Gastrocnemius medialis (tissue), 4 donors: Measurements from ENCODE around the gene MUC7.

Source experiments
- POLR2A ChIP-seq, 2 donors: fragments of 450-650 bp; IDR thresholded peaks; one replicate each; pipeline ENCODE4 v1.6.1; 2017; ENCODE audit warnings: antibody characterized with exemption in 2 of 2, mild to moderate bottlenecking in 2 of 2, moderate library complexity in 2 of 2
- TF ChIP-seq, protein P1 (sequence below), 5 experiments: fragments of 450-650 bp in 3 of 5; fragments of 200-600 bp in 2 of 5; sonication (generic) in 2 of 5; IDR thresholded peaks in 4 of 5; conservative IDR thresholded peaks in 1 of 5; 1 replicate in 4 of 5; 2 replicates in 1 of 5; pipeline ENCODE4 v1.5.1; 2016 to 2019; ENCODE audit warnings: antibody characterized with exemption in 5 of 5, mild to moderate bottlenecking in 3 of 5, moderate library complexity in 3 of 5

DNA sequence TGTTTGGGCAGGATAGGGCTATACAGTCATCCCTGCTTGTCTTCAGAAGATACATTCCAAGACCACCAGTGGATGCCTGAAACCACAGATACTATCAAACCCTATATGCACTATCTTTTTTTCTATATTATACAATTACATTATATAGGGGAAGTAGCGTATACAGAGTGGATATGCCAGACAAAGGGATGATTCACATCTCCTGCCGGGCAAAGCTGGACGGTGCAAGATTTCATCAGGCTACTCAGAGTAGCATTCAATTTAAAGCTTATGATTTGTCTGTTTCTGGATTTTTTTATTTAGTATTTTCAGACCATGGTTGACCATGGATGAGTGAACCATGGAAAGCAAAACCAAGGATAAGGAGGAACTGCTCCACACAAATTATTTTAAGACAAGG, 39.4 kb downstream of the MUC7 start:
- TF ChIP-seq, protein P1, sequence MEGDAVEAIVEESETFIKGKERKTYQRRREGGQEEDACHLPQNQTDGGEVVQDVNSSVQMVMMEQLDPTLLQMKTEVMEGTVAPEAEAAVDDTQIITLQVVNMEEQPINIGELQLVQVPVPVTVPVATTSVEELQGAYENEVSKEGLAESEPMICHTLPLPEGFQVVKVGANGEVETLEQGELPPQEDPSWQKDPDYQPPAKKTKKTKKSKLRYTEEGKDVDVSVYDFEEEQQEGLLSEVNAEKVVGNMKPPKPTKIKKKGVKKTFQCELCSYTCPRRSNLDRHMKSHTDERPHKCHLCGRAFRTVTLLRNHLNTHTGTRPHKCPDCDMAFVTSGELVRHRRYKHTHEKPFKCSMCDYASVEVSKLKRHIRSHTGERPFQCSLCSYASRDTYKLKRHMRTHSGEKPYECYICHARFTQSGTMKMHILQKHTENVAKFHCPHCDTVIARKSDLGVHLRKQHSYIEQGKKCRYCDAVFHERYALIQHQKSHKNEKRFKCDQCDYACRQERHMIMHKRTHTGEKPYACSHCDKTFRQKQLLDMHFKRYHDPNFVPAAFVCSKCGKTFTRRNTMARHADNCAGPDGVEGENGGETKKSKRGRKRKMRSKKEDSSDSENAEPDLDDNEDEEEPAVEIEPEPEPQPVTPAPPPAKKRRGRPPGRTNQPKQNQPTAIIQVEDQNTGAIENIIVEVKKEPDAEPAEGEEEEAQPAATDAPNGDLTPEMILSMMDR (IDR thresholded peaks at IDR 0.05 in 4 of 5, conservative IDR thresholded peaks at IDR 0.05 in 1 of 5): no peak
- TF ChIP-seq POLR2A (IDR thresholded peaks at IDR 0.05): no peak
